CD4-positive, alpha-beta T cell treated with Interleukin-6 at 100 ng/mL for 8 hours (primary cell): Measurements from ENCODE around the gene PPIL4.

Experiments
- DNase-seq: peaks from one replicate; pipeline ENCODE4 v3.0.0-alpha.2; 2020; ENCODE audit warnings: mixed read lengths, low spot score

Gene PPIL4, protein sequence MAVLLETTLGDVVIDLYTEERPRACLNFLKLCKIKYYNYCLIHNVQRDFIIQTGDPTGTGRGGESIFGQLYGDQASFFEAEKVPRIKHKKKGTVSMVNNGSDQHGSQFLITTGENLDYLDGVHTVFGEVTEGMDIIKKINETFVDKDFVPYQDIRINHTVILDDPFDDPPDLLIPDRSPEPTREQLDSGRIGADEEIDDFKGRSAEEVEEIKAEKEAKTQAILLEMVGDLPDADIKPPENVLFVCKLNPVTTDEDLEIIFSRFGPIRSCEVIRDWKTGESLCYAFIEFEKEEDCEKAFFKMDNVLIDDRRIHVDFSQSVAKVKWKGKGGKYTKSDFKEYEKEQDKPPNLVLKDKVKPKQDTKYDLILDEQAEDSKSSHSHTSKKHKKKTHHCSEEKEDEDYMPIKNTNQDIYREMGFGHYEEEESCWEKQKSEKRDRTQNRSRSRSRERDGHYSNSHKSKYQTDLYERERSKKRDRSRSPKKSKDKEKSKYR

DNA sequence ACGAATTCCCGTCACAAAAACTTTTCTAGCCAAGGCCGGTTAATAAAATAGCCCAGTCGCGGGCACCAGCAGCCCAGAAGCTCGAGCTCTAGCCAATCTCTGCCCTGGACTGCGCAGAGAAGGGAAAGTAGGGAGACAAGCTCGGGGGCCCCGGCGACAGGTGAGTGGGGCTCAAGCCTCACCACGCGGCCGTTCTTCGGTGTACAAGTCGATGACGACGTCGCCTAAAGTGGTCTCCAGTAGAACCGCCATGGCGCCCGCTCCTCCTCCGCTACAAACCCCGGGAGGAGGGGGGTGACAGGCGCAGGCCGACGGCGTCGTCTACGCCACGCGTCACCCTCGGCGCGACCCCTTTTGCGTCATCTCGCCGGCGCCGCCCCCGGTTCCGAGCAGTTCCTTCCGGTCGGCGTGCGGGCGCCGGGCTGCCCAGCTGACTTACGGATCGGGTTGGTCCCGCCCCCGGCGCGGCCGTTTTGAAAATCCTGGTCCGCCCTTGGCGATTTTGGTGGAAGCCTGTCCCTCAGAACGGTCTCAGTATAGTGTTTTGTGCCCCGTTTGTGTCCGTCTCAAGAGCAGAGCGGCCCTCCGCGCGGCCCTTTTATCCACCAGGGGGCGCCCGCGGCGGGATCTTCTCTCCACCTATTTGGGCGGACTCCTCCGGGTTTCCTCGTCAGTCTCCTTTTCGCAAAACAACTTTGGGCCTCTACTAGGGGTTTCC lies at the start of gene PPIL4:
PPIL4 (minus strand) TSS at position 290 of the 718 bp plus-strand sequence; CDS start at position 252, 38 bp downstream.
- peak; percentile 93 for DNase-seq

GRCh38 chr6:149593408-149593807 lies 47.6 kb upstream of the PPIL4 start:
- DNase-seq, result no peak

GRCh38 chr6:149592983-149593382 lies 47.1 kb upstream of the PPIL4 start:
- no peak for DNase-seq

GRCh38 chr6:149586149-149586548 lies 40.3 kb upstream of the PPIL4 start:
- DNase-seq, result no peak

GRCh38 chr6:149581349-149581748 lies 35.5 kb upstream of the PPIL4 start:
- no peak for DNase-seq

- no peak for DNase-seq
These were observed 35.0 kb upstream of the PPIL4 start for GRCh38 chr6:149580880-149581279.

- DNase-seq, result no peak
These were observed 22.2 kb upstream of the PPIL4 start for GRCh38 chr6:149567945-149568585.

- DNase-seq, result no peak
These were observed 21.3 kb upstream of the PPIL4 start for GRCh38 chr6:149567194-149567586.

DNA sequence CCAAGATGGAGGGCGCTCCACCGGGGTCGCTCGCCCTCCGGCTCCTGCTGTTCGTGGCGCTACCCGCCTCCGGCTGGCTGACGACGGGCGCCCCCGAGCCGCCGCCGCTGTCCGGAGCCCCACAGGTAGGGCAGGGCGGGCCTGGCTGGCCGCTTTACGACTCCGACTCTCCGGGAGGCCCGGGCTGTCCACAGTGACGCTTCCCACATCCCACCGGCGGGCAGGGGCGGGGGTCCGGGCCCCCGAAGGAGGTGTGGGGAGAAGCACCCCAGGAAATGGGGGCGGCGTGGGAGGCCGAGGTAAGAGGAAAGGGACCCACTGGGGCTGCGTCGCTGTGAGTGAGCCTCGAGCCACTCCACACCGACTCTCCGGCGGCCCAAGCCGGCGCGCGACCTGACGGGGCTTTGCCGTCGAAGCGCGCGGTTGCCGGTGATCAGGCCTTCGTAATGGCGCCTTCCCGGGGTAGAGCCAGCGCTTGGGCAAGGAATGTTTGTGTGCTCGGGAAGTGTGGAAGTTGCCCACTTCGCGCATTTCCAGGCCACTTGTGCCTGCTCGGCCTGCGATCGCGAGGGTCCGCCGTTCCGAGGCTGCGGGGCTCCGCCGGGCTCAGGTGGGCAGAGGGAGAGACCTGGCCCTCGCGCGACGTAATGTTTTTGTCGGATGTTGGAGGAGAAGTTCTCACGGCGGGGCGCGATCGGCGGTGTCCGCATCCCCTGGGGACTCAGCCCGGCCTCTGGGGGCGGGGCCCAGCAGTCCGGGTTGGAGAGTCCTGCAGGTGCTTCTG lies 20.8 kb upstream of the PPIL4 start:
- DNase-seq, result peak; percentile 43

DNA sequence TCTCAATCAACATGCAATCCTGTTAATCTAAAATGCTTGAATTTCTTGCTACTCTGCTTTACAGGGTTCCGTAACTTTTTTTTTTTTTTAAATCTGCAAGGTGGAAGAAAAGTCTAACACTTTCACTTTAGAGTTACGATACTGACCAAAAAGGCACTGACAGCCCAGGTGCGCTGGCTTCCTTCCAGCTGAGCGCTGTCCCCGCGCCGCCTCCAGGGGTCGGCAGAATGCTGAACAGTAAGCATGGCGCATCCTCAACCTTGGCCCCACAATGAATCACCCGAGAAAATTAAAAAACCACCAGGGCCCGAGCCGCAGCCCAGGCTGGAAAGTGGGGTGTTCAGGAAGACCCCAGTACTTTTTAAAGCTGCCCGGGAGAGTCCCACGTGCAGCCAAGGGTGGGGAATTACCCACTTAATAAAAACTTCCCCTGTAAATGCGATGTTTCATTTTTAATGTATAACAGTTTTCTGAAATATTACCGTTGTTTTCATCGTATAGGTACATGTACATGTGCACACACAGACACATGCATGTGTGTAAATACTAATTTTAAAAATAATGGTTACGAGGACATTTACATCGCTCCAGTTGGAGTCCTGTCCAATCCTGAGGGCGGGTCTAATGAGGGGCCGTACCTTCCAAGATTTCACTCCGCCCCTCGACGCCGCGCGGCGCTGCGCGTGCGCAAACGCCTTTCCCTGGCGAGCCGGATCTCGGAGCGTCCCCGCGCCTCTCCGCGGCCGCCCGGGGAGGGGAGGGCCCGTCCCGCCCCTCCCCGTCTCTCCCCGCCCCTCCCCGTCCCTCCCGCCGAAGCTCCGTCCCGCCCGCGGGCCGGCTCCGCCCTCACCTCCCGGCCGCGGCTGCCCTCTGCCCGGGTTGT lies 19.9 kb upstream of the PPIL4 start, which contains the start of gene GINM1:
GINM1 (plus strand) TSS at position 849 of the 883 bp plus-strand sequence. CDS start 40 bp downstream, outside the sequence.
- DNase-seq, result peak; percentile 94

DNA sequence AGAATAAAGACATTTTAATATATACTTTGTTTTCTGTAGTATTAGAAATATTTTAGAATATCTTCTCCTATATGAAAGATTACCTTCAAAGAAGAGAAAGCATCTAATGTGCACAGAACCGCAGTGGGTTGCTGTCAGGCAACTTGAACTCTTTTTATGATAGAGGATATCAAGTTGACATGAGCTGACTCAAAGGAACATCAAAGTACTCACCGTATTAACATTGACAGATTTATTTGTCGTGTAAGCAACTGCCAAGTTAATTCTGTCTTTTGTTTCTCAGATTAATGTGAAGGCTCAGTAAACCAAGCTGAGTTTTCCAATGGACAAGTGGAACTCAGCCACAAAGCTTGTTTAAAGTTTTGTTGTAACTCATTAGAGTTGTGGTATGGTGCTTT lies 18.1 kb upstream of the PPIL4 start:
- DNase-seq, result no peak

DNA sequence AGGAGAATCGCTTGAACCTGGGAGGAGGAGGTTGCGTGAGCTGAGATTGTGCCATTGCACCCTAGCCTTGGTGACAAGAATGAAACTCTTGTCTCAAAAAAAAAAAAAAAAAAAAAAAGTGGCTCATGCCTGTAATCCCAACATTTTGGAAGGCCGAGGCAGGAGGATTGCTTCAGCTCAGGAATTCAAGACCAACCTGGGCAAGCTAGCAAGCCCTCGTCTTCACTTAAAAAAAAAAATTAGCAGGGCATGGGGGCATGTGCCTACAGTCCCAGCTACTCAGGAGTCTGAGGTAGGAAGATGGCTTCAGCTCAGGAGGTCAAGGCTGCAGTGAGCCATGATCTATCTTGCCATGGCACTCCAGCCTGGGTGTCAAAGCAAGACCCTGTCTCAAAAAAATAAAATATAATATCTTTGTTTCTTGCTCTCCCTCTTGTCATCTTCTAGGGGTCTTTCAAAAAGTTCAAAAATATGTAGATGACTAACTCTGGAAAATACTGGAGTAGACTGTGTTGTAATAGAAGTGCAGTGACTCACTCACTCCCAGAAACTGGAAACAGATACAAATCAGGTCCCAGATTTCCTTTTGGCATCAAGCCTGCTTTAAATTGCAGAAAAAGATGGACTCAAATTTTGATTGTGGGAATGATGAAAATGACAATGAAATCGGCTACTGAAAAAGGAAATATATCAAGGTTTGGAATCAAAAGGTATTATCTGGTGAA lies 17.5 kb upstream of the PPIL4 start:
- no peak for DNase-seq

DNA sequence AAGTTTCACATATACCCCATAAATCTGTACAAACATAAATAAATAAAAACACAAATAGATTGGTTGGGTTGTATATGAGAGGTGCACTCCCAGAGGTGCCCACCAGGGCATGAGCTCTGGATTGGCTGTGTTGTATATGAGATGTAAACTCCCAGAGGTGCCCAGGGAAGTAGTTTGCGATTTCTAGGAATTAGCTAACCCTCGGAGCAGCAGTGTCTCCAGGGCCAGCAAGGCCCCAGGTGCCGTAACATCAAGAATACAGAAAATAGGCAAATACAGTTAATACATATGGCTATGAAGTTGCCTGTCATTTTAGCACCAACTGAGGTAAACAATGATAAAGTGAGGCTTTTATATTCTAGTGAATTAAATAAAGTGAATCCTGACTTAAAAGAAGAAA lies 14.9 kb upstream of the PPIL4 start:
- DNase-seq, result no peak

DNA sequence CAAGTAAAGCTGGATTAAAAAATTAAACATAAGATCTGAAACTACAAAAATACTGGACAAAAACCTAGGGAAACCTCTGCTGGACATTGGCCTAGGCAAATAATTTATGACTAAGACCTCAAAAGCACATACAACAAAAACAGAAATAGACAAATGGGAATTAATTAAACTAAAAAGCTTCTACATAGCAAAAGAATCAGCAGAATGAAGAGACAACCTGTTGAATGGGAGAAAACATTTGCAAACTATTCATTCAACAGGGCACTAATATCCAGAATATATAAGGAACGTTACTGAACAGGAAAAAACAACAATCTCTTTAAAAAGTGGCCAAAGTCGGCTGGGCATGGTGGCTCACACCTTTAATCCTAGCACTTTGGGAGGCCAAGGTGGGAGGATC lies 13.5 kb upstream of the PPIL4 start:
- DNase-seq, result no peak

DNA sequence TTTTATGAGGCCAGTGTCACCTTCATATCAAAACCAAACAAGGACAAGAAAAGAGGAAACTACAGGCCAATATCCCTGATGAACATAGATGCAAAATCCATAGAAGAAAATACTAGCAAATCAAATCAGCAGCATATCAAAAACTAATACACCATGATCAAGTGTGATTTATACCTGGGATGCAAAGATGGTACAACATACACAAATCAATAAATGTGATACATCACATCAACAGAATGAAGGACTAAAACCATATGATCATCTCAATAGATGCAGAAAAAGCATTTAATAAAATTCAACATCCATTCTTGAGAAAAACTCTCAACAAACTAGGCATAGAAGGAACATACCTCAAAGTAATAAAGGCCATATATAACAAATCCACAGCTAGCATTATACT lies 12.2 kb upstream of the PPIL4 start:
- DNase-seq, result no peak

GRCh38 chr6:149551920-149552319 lies 6.1 kb upstream of the PPIL4 start:
- no peak for DNase-seq

- DNase-seq, result peak; percentile 60
These were observed 537 bp downstream of the PPIL4 start for GRCh38 chr6:149545258-149545753.

GRCh38 chr6:149544646-149545257 lies 1.1 kb downstream of the PPIL4 start:
- DNase-seq, result no peak

DNA sequence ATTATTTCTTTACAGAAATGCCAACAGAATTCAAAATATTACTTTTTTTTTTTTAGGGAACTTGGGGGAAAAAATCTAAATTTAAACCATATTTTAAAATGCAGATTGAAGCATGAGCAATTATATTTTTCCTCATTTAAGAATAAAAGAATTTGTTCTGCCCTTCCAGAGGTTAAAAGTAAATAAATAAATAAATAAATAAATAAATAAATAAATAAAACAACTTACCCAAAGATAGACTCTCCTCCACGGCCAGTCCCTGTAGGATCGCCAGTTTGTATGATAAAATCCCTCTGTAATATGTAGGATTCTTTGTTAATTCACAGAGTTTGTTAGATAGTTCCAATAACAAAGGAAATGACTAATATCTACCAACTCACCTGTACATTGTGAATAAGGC lies 4.7 kb downstream of the PPIL4 start:
- DNase-seq, result no peak
